Measurements from ENCODE around the gene RPS6KL1. TPM values are rescaled to one million over a fixed set of nuclear protein-coding genes. Genes with fewer than 3 reads are reported as not detected.

The RPS6KL1 gene
- total RNA-seq, 1 experiment from 2014 or later: 9.8 TPM

GRCh38 chr14:74892745-74893144, 30.3 kb downstream of the RPS6KL1 start:
- ChIA-PET CTCF (interaction anchor here (0.7 to 1.9 kb wide), 3 partner anchors 13 to 34 kb away, joined by 3 to 8 read pairs (median 4); no protein-coding TSS in a partner anchor), POLR2A (no interaction called here)
- Mint-ChIP-seq H3K27me3 (ENCODE audit: insufficient read depth, unreplicated experiment) (no peaks in the 10 kb centered on the region), H3K36me3 (ENCODE audit: insufficient read depth, unreplicated experiment) (peaks cover 90% of the 10 kb centered on the region), H3K4me3 (ENCODE audit: unreplicated experiment) (no peak overlapping the region), H3K27ac (ENCODE audit: unreplicated experiment) (no peak overlapping the region), H3K9me3 (ENCODE audit: unreplicated experiment) (no peaks in the 10 kb centered on the region), H3K4me1 (ENCODE audit: low read depth, unreplicated experiment) (peaks cover 15% of the 10 kb centered on the region)
- TF ChIP-seq CTCF (IDR thresholded peaks at IDR 0.05; ENCODE audit: insufficient read depth in 1 of 2, low read depth in 1 of 2, low read length in 1 of 2, severe bottlenecking in 1 of 2, unreplicated experiment in 1 of 2): no peak
- H3K9me3 ChIP-seq: no peaks in the 10 kb centered on the region
- BruUV-seq (replicated peaks): no TSS peak
- H3K36me3 ChIP-seq (ENCODE audit: control insufficient read depth, insufficient read depth, low read length): no peaks in the 10 kb centered on the region
- peaks cover 16% of the 10 kb centered on the region for H3K4me1 ChIP-seq
- H3K27me3 ChIP-seq (replicated peaks; ENCODE audit: control insufficient read depth, insufficient read depth, low read length): no peaks in the 10 kb centered on the region
- H3K4me3 ChIP-seq (ENCODE audit: low read depth, low read length): no peak overlapping the region
- DNase-seq: no peak
- intact Hi-C loops (cut with micrococcal nuclease; ENCODE audit: unreplicated experiment): no loop called here

- Histone ChIP-seq H3K36me3 (ENCODE audit: control insufficient read depth, insufficient read depth, low read length) (no peaks in the 10 kb centered on the region), H3K27me3 (replicated peaks; ENCODE audit: control insufficient read depth, insufficient read depth, low read length) (no peaks in the 10 kb centered on the region), H3K4me3 (ENCODE audit: low read depth, low read length) (no peak overlapping the region), H3K9me3 (no peaks in the 10 kb centered on the region), H3K4me1 (peaks cover 17% of the 10 kb centered on the region)
- Mint-ChIP-seq H3K27me3 (ENCODE audit: insufficient read depth, unreplicated experiment) (no peaks in the 10 kb centered on the region), H3K4me3 (ENCODE audit: unreplicated experiment) (no peak overlapping the region), H3K9me3 (ENCODE audit: unreplicated experiment) (no peaks in the 10 kb centered on the region), H3K4me1 (ENCODE audit: low read depth, unreplicated experiment) (peaks cover 16% of the 10 kb centered on the region), H3K36me3 (ENCODE audit: insufficient read depth, unreplicated experiment) (peaks cover 81% of the 10 kb centered on the region), H3K27ac (ENCODE audit: unreplicated experiment) (no peak overlapping the region)
- intact Hi-C loops (cut with micrococcal nuclease; ENCODE audit: unreplicated experiment): no loop called here
- BruUV-seq (replicated peaks): no TSS peak
- no peak for TF ChIP-seq CTCF (IDR thresholded peaks at IDR 0.05; ENCODE audit: insufficient read depth in 1 of 2, low read depth in 1 of 2, low read length in 1 of 2, severe bottlenecking in 1 of 2, unreplicated experiment in 1 of 2)
- ChIA-PET CTCF (no interaction called here), POLR2A (no interaction called here)
- no peak for DNase-seq
Measured at GRCh38 chr14:74891870-74892269, 31.2 kb downstream of the RPS6KL1 start.

GRCh38 chr14:74890262-74890661, 32.8 kb downstream of the RPS6KL1 start:
- POLR2A ChIA-PET: no interaction called here
- Mint-ChIP-seq H3K4me1 (ENCODE audit: low read depth, unreplicated experiment) (peaks cover 22% of the 10 kb centered on the region), H3K4me3 (ENCODE audit: unreplicated experiment) (no peak overlapping the region), H3K9me3 (ENCODE audit: unreplicated experiment) (no peaks in the 10 kb centered on the region), H3K27me3 (ENCODE audit: insufficient read depth, unreplicated experiment) (no peaks in the 10 kb centered on the region), H3K27ac (ENCODE audit: unreplicated experiment) (no peak overlapping the region), H3K36me3 (ENCODE audit: insufficient read depth, unreplicated experiment) (peaks cover 74% of the 10 kb centered on the region)
- Histone ChIP-seq H3K4me1 (peaks cover 17% of the 10 kb centered on the region), H3K36me3 (ENCODE audit: control insufficient read depth, insufficient read depth, low read length) (no peaks in the 10 kb centered on the region; the same call in 1 of the 2 replicates), H3K9me3 (no peaks in the 10 kb centered on the region), H3K4me3 (ENCODE audit: low read depth, low read length) (no peak overlapping the region), H3K27me3 (replicated peaks; ENCODE audit: control insufficient read depth, insufficient read depth, low read length) (no peaks in the 10 kb centered on the region)
- TF ChIP-seq CTCF (IDR thresholded peaks at IDR 0.05; ENCODE audit: insufficient read depth in 1 of 2, low read depth in 1 of 2, low read length in 1 of 2, severe bottlenecking in 1 of 2, unreplicated experiment in 1 of 2): no peak
- no TSS peak for BruUV-seq (replicated peaks)
- DNase-seq: no peak
- CTCF ChIA-PET: interaction anchor here (0.7 kb wide), 1 partner anchor 11 kb away, joined by 3 read pairs; no protein-coding TSS in a partner anchor
- intact Hi-C loops (cut with micrococcal nuclease; ENCODE audit: unreplicated experiment): no loop called here
